SIG-M5 (cell line): ENCODE data around the gene SPPL3.
"Not testable (repeated sequence)": the region's sequence is repeated elsewhere in the genome, so short reads cannot be mapped to it uniquely, and the experiment has no call there.

ENCODE experiments used
- DNase-seq: peaks from one replicate; lab custom pipeline; 2025; lab: John Stamatoyannopoulos, UW

Gene SPPL3, protein sequence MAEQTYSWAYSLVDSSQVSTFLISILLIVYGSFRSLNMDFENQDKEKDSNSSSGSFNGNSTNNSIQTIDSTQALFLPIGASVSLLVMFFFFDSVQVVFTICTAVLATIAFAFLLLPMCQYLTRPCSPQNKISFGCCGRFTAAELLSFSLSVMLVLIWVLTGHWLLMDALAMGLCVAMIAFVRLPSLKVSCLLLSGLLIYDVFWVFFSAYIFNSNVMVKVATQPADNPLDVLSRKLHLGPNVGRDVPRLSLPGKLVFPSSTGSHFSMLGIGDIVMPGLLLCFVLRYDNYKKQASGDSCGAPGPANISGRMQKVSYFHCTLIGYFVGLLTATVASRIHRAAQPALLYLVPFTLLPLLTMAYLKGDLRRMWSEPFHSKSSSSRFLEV

DNA sequence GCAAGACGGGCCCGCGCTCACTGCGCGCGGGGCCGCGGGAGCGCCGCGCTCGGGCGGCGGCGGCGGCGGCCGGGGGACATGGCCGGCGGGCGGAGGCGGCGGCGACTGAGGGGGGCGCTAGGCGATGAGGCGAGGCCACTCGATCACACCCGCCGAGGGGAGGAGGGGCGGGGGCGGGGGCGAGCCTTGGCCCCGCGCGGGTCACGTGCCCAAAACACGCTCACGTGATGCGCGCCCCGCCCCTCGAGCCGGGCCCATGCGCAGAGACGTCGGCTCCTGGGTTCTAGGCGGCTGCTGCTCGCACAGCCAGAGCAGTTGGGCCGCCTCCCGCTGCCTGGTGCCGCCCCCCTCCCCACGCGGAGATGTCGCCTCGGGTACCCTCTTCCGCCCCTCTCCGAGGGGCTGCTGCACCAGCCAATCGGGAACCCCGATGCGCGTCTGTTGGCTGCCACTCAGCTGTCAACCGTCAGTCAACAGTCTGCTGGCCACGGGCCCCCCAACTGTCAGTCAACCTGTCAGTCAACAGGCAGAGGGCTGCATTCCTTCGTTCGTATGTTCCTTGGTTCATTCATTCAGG lies at the start of gene SPPL3:
Gene SPPL3 (minus strand): TSS at position 162 of the 577 bp plus-strand sequence. CDS start 491 bp downstream, outside the sequence.
- no peak for DNase-seq

DNA sequence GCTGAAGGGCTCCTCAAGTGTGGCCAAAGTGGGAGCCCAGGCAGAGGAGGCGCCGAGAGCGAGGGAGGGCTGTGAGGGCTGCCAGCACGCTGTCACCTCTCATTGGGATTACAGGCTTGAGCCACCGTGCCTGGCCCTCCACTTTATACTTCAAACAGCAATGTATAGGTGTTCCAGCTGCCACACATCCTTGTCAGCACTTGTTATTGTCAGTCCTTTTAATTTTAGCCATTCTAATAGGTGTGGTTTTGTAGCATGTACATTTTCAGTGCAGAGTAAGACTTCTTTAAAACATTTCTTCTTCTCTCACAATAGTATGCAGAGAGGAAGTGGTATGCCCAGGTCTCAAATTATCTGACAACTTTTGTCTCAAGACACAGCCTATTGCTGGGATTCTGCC lies 46.6 kb upstream of the SPPL3 start:
- DNase-seq, result no peak

DNA sequence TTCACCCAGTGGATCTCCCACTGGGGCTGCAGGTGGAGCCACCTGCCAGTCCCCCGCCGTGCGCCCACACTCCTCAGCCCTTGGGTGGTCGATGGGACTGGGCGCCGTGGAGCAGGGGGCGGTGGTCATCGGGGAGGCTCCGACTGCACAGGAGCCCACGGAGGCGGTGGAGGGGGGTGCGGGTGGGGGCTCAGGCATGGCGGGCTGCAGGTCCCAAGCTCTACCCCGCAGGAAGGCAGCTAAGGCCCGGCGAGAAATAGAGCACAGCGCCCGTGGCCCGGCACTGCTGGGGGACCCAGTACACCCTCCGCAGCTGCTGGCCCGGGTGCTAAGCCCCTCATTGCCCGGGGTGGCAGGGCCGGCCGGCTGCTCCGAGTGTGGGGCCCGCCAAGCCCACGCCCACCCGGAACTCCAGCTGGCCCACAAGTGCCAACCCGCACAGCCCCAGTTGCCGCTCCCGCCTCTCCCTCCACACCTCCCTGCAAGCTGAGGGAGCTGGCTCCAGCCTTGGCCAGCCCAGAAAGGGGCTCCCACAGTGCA lies 46.2 kb upstream of the SPPL3 start:
- DNase-seq, result not testable (repeated sequence)

DNA sequence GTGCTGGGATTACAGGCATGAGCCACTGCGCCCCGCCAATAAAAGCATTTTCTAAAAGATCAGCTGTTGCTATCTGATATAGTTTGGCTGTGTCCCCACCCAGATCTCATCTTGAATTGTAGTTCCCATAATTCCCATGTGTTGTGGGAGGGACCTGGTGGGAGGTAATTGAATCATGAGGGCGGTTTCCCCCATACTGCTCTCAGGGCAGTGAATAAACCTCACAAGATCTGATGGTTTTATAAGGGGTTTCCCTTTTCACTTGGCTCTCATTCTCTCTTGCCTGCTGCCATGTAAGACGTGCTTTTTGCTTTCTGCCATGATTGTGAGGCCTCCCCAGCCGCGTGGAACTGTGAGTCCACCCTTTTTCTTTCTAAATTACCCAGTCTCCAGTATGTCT lies 41.4 kb upstream of the SPPL3 start:
- not testable (repeated sequence) for DNase-seq

DNA sequence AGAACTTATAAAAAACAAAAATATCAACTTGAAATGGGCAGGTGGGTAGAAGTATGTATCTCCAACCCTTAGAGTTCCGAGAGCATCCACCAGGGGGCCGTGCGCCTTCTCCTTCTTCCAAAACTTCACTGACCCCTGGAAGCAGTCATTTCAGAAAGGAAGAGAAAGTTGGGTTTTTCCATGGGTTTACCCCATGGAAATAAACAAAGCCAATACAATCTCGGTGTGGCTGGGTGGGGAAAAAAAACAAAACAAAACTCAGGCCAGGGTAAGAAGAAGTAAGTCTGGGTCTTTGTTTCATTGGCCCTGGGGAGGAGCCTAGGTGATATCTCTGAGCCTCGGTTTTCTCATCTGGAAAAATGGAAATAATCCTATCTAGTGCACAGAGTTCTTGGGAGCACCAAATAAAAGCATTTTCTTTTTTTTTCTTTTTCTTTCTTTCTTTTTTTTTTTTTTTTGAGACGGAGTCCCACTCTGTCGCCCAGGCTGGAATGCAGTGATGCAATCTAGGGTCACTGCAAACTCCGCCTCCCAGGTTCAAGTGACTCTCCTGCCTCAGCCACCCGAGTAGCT lies 40.6 kb upstream of the SPPL3 start:
- no peak for DNase-seq

DNA sequence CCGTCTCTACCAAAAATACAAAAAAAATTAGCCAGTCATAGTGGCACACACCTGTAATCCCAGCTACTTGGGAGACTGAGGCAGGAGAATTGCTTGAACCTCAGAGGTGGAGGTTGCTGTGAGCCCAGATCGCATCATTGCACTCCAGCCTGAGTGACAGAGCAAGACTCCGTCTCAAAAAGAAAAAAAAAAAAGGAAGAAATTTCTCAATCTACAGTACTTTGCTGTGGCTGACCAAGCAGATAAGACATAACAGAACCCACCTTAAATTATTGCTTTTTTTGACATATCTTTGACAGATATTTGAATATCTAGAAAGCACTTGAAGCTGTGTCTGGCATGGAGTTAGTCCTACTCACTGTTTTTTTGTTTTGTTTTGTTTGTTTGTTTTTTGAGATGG lies 39.3 kb upstream of the SPPL3 start:
- no peak for DNase-seq

DNA sequence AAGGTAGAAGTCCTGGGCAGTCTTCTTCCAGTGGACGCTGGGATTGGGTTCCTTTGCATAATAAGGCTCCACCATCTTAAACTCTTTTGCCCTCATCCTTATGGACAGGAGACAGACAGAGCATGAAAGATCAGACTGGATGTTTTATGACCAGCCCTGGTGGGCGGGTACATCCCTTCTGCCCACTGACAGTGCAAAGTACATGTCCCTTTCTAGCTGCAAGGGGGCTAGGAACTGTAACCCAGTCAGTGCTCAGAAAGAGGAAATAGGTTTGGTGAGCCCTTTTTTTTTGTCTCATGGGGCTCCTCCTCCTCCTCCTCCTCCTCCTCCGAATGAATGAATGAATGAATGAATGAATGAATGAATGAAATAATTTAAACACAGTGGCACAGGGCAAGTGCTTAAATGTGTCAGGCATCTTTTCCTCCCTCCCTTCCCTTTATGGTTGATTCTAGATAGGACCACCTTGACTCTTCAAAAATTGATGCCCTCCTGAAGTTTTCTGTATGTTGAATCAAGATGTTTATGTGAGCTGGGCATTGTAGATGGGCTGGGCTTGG lies 37.8 kb upstream of the SPPL3 start:
- no peak for DNase-seq

DNA sequence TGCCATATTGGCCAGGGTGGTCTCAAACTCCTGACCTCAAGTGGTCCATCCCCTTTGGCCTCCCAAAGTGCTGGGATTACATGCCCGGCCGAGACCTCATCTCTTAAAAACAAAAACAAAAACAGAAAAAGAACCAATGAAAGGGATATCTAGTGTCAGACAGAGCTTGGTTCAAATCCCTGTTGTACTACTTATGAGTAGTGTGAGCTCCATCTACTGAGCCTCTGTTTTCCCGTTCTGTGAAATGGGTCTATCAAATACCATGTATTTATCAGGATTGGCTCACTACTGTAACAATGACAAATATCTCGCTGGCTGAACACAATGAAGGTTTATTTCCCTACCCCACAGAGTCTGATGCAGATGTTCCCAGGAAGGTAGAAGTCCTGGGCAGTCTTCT lies 37.3 kb upstream of the SPPL3 start:
- no peak for DNase-seq

DNA sequence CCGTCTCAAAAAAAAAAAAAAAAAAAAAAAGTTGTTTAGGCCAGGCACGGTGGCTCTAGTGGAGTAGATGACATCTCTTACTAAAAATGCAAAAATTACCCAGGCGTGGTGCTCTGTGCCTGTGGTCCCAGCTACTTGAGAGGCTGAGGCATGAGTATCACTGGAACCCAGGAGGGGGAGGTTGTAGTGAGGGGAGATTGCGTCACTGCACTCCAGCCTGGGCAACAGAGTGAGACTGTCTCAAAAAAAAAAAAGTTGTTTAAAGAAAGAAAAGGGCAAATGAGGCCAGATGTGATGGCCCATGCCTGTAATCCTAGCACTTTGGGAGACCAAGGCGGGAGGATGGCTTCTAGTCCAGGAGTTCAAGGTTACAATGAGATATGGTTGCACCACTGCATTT lies 36.6 kb upstream of the SPPL3 start:
- no peak for DNase-seq

DNA sequence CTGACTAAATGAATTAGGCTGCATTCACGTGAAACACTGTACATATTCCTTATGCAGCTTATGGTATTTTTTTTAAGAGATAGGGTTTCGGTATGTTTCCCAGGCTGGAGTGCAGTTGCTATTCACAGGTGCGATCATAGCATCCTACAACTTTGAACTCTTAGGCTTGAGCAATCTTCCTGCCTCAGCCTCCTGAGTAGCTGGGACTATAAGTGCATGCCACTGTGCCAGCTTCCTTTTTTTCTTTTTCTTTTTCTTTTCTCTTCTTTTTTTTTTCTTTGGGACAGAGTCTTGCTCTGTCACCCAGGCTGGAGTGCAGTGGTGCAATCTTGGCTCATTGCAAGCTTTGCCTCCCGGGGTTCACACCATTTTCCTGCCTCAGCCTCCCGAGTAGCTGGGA lies 35.8 kb upstream of the SPPL3 start:
- DNase-seq, result no peak

DNA sequence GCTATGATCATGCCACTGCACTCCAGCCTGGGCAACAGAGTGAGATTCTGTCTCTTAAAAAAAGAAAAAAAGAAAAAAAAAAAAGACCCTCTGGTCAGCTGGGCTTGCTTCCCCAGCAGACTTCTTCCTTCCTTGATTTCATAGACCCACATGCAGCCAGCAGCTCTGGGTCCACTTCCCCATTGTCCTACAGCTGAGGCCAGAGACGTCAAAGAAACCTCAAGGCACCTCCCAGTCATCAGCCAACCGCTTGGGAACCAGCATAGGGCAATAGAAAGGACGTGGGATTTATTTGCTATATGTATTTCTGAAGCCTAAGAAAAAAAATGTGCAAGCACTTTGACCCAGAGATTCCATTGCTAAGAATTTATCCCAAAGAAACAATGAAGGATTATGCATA lies 35.4 kb upstream of the SPPL3 start:
- peak; percentile 40 for DNase-seq

DNA sequence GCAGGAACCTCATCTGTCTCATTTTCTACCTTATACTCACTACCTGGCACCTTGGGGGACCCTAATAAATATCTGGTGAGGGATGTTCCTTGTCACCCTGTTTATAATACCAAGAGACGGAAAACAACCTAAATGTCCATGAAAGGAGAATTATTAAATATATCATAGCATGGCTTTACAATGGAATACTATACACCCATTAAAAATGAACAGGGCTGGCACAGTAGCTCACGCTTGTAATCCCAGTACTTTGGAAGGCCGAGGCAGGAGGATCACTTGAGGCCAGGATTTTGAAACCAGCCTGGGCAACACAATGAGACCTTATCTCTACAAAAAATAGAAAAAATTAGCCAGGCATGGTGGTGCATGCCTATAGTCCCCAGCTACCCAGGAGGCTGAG lies 34.3 kb upstream of the SPPL3 start:
- DNase-seq, result no peak

DNA sequence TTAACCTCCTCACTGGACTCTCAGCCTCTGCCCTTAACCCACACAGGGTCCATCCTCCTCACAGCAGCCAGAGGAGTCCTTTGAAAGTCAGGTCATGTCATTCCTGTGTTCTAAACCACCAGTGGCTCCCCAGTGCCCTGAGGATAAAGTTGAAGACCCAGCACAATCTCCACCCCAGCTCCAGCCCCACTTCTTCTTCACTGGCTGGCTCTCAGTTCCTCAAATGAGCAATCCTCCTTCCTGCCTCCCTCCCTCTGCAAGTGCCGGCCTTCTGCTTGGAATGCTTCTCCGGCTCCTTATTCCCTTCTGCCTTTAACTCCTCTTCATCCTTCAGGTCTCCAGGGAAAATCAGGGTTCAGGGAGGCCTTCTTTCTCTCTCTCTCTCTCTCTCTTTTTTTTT lies 32.0 kb upstream of the SPPL3 start:
- DNase-seq, result no peak

DNA sequence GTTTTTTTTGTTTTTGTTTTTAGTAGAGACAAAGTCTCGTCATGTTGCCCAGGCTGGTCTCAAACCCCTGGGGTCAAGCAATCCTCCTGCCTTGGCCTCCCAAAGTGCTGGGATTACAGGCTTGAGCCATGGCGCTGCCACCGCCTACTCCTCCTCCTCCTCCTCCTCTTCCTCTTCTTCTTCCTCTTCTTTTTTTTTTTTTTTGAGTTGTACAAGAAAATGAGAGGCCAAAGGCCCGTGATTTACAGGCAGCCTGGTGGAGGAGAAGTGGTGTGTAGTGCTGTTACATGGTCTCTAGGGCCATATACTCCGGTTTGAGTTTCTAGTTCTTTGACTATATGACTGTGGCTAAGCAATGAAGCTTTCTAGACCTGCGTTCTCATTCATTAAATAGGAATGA lies 29.6 kb upstream of the SPPL3 start:
- DNase-seq, result no peak

DNA sequence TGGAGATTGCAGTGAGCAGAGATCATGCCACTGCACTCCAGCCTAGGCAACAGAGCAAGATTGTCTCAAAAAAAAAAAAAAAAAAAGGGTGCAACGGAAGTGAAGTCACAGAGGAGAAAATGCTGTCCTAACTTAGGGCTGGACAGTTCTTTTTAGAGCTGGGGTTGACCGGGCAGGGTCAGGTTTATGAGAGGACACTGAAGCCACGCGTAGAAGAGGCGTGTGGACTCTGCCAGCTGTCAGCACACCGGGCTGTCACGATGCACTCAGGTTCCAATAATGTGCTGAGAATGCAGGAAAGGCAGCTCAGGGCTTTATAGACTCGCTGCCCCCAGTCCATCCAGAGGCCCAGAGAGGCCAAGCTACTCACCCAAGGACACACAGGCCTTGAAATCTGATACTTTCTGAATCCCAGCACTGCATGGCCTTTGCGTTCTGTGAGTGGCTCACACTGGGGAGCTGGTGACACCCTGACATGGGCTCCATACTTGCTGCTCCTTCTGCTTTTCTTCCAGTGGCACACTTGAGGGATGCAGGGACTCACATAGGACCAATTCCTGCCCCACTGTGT lies 28.9 kb upstream of the SPPL3 start:
- no peak for DNase-seq

DNA sequence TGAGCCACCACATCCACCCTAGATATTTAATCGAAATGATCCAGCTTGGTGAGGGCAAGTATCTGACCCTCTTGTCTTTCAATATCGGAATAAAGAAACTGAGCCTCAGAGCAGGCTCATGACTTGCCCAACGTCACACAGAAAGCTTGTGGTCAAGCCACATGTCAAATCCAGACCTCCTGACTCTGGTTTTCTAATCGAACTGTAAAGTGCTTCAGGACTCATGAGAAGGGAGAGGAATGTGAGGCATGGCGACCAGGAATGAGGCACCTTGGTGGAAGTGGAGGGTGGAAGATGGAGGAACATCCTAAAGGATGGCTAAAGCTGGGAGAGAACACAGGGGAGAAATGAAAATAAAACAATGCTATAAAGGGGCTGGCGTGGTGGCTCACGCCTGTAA lies 27.9 kb upstream of the SPPL3 start:
- DNase-seq, result no peak

DNA sequence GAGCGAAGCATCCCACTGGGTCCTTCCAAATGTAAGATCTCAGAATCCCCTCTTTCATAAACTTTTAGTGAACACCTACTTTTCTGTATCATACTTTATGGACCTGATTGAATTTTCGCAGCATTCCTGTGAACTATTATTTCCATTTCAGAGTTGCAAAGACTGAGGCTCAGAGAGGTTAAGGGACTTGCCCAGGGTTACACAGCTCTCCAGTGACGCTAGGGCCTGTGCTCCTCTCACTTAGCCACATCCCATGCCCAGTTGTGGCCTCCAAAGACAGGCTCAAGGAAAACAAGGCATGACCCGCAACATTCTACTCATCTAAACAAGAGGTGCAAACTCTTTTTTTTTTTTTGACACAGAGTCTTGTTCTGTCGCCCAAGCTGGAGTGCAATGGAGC lies 25.9 kb upstream of the SPPL3 start:
- no peak for DNase-seq

DNA sequence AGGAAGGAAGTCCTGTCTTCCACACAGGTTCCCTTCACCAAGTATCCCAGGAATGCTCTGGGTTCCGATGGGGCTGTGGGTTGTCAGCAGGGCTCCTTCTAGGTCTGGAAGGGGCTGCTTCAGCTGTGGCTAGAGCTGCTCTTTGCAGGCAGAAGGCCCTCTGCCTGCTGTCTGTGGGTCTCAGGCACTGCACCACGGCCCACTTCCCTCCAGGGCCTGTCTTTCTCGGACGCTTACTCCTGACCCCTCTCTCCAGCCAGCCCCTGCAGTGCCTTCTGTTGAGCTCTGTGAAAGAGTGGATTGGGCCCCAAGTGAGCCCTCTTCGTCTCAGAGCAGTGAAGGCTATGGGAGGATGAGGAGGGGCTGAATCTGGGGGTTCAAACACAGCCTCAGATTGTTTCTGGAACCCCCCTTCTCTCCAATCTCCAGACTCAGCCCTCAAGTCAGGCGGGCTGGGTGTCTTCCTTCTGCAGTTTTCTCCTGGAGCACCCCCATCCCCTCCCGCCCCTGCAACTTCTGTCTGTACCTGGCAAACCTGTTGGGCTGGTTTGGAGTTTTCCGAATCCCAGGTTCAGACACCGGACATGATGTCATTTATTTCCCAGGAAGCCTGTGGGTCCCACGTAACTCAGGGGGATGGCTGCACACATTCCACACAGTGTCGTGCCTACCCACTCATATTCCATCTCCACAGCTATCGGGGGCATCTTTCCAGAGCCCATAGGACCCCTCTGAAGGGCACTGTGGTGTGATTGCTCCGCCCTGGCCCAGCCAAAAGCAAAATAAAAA lies 24.9 kb upstream of the SPPL3 start:
- DNase-seq, result no peak

DNA sequence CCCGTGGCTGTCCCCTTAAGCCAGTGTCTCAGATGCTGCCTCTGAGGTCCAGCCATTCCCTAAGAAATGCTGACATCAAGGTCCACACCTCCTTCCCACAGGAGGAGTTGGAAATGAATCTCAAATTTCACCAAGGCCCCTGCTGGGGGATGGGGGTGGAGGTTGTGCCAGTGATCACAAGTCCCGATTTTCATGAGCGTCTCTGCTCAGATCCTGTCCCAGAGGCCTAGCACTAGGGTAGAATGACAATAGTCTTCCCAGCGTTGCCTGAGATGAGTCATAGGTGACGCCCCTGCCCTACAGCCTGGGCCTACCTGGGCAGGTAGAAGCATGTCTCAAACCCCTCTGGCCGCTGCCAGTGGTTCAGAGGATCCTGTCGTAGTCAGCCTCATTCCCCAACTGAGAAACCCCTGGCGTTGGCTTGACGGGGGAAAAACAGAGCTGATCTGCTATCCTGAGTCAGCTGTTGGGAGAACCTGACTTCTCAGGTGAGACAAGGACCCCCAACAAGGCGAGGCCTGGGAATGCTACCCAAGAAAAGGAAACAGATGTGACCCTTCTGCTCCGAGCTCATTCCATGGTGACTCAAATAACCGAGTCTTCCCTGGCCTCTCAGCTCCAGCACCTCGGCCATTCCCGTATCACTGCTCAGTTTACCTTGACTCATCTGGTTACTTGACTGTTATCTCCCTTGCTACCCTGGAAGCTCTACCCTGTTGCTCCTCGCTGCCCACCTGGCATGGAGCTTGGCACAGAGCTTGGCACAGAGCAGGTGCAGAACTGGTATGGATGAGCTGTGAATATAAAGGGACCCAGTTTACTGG lies 21.8 kb upstream of the SPPL3 start:
- no peak for DNase-seq

DNA sequence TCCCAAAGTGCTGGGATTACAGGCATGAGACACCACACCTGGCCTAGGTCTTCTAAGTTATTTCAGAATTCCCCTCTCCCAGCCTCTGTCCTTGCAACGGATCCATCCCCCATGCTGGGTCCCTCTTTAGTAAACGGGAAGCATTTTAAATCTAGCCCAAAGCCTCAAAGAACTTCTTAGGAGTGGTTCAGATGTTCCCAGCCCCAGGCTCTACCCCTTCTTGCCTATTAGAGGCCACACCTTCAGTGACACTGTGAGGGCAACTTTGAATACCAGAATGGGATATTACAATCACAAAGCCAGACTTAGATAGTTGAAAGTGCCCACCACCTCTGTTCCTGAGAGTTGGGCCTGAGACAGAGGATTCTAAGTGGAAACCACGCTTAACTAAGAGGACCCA lies 18.1 kb upstream of the SPPL3 start:
- no peak for DNase-seq

DNA sequence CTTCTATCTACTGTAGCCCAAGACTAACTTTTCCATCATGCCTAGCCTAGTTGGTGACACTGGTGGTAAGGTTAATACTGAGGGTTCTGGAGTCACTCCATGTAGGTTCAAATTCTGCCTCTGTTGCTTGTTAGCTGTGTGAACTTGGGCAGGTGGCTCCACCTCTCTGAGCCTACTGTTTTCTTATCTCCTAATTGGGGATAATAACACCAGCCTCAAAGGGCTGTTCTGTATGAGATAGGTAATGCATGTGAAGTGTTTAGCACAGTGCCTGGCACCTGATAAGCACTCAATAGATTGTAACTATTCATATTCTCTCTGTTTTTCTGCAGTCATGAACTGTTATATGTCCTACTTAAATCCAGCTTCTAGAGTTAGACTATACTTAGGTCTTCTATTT lies 17.5 kb upstream of the SPPL3 start:
- no peak for DNase-seq
